Suprapubic skin (tissue), 4 donors: Measurements from ENCODE around the gene ZNF512B.

Experiments used
- CTCF ChIP-seq, 2 donors: fragments of 200-600 bp in 1 of 2; fragments of 450-650 bp in 1 of 2; sonication (generic) in 1 of 2; IDR thresholded peaks; one replicate each; pipeline ENCODE4 v1.5.1; 2016 to 2019; ENCODE audit warnings: antibody characterized with exemption in 2 of 2, mild to moderate bottlenecking in 1 of 2, moderate library complexity in 1 of 2
- EP300 ChIP-seq: sonication (generic); formaldehyde crosslinking; IDR thresholded peaks from one replicate; pipeline ENCODE4 v1.6.1; 2017; ENCODE audit warnings: antibody characterized with exemption
- POLR2A ChIP-seq, 2 donors: fragments of 450-650 bp; IDR thresholded peaks; one replicate each; pipeline ENCODE4 v1.6.1; 2017; ENCODE audit warnings: antibody characterized with exemption in 2 of 2, mild to moderate bottlenecking in 2 of 2, moderate library complexity in 2 of 2
- POLR2AphosphoS5 ChIP-seq, 3 donors: sonication (generic); formaldehyde crosslinking; IDR thresholded peaks; one replicate each; pipeline ENCODE4 v1.6.1; 2017; ENCODE audit warnings: antibody characterized with exemption in 3 of 3

- TF ChIP-seq CTCF (IDR thresholded peaks at IDR 0.05) (no peak), POLR2A (IDR thresholded peaks at IDR 0.05) (no peak), EP300 (no peak), POLR2AphosphoS5 (IDR thresholded peaks at IDR 0.05) (no peak)
These were observed 37.0 kb downstream of the ZNF512B start for GRCh38 chr20:63932606-63933160.
